ENCODE results near the gene LAMA2.

LAMA2 gene

GRCh38 chr6:129184808-129185366, 301.9 kb downstream of the LAMA2 start:
- DNase-seq: no peak

- DNase-seq: no peak
These were observed 304.1 kb downstream of the LAMA2 start for GRCh38 chr6:129186988-129187387.

- DNase-seq: no peak
These were observed 305.4 kb downstream of the LAMA2 start for GRCh38 chr6:129188306-129188705.

GRCh38 chr6:129188795-129189194, 305.9 kb downstream of the LAMA2 start:
- DNase-seq: no peak

- DNase-seq: no peak
These were observed 306.3 kb downstream of the LAMA2 start for GRCh38 chr6:129189266-129189665.

GRCh38 chr6:129191235-129191634, 308.3 kb downstream of the LAMA2 start:
- DNase-seq: no peak

GRCh38 chr6:129192458-129192989, 309.6 kb downstream of the LAMA2 start:
- no peak for DNase-seq

GRCh38 chr6:129194306-129194941, 311.5 kb downstream of the LAMA2 start:
- no peak for DNase-seq

GRCh38 chr6:129195161-129195560, 312.2 kb downstream of the LAMA2 start:
- DNase-seq: no peak

- DNase-seq: no peak
These were observed 312.7 kb downstream of the LAMA2 start for GRCh38 chr6:129195643-129196042.

GRCh38 chr6:129197154-129197553, 314.2 kb downstream of the LAMA2 start:
- DNase-seq: no peak

- no peak for DNase-seq
These were observed 317.2 kb downstream of the LAMA2 start for GRCh38 chr6:129200151-129200550.

- no peak for DNase-seq
These were observed 320.4 kb downstream of the LAMA2 start for GRCh38 chr6:129203190-129203900.

- no peak for DNase-seq
These were observed 323.9 kb downstream of the LAMA2 start for GRCh38 chr6:129206821-129207220.

- no peak for DNase-seq
These were observed 324.9 kb downstream of the LAMA2 start for GRCh38 chr6:129207832-129208231.

- DNase-seq: no peak
These were observed 325.6 kb downstream of the LAMA2 start for GRCh38 chr6:129208415-129209034.

- DNase-seq: no peak
These were observed 326.4 kb downstream of the LAMA2 start for GRCh38 chr6:129209355-129209754.

GRCh38 chr6:129210684-129211083, 327.7 kb downstream of the LAMA2 start:
- no peak for DNase-seq

GRCh38 chr6:129211626-129212025, 328.7 kb downstream of the LAMA2 start:
- DNase-seq: no peak

GRCh38 chr6:129212081-129212480, 329.1 kb downstream of the LAMA2 start:
- DNase-seq: no peak

GRCh38 chr6:129215246-129215645, 332.3 kb downstream of the LAMA2 start:
- DNase-seq: no peak

GRCh38 chr6:129215916-129216520, 333.1 kb downstream of the LAMA2 start:
- DNase-seq: no peak

GRCh38 chr6:129217701-129218100, 334.8 kb downstream of the LAMA2 start:
- no peak for DNase-seq

All from NCI-H446 treated with DMSO at 0.1 percent for 48 hours (cell line).